H9 (cell line): ENCODE data around the gene LRRC30. TPM values are rescaled to one million over a fixed set of nuclear protein-coding genes. Genes with fewer than 3 reads are reported as not detected.

Experiments used
- DNase-seq: peaks from one replicate; pipeline ENCODE4 v3.0.0-alpha.2; 2017
- H2AFZ ChIP-seq: one replicate; pipeline ENCODE4 v1.6.1; 2013; ENCODE audit warnings: mild to moderate bottlenecking, low read length, control low read depth, moderate library complexity
- H2AK5ac ChIP-seq: 2 replicates; pipeline ENCODE4 v1.6.1; 2013; ENCODE audit warnings: low read length, control low read depth, mixed read lengths; ENCODE audit not compliant: insufficient read length
- H2BK120ac ChIP-seq: one replicate; pipeline ENCODE4 v1.6.1; 2013; ENCODE audit warnings: low read depth, mild to moderate bottlenecking, low read length, control low read depth, inconsistent platforms; ENCODE audit not compliant: poor library complexity, severe bottlenecking
- H2BK12ac ChIP-seq: 2 replicates; pipeline ENCODE4 v1.6.1; 2013; ENCODE audit warnings: low read length, control low read depth, mixed read lengths, low read depth; ENCODE audit not compliant: insufficient read length
- H2BK15ac ChIP-seq: 2 replicates; pipeline ENCODE4 v1.6.1; 2013; ENCODE audit warnings: low read depth, low read length, control low read depth
- H2BK20ac ChIP-seq: one replicate; pipeline ENCODE4 v1.6.1; 2013; ENCODE audit warnings: low read depth, mild to moderate bottlenecking, low read length, control low read depth, inconsistent platforms; ENCODE audit not compliant: poor library complexity, severe bottlenecking
- H2BK5ac ChIP-seq: 2 replicates; pipeline ENCODE4 v1.6.1; 2013; ENCODE audit warnings: low read length, control low read depth, mixed read lengths; ENCODE audit not compliant: insufficient read length
- H3K14ac ChIP-seq: 2 replicates; pipeline ENCODE4 v1.6.1; 2013; ENCODE audit warnings: low read length, control low read depth; ENCODE audit not compliant: insufficient read depth
- H3K18ac ChIP-seq: 2 replicates; pipeline ENCODE4 v1.6.1; 2013; ENCODE audit warnings: low read depth, mild to moderate bottlenecking, mixed read lengths, low read length, control low read depth; ENCODE audit not compliant: insufficient read length
- H3K23ac ChIP-seq: 2 replicates; pipeline ENCODE4 v1.6.1; 2013; ENCODE audit warnings: low read length, control low read depth, mixed read lengths, low read depth; ENCODE audit not compliant: insufficient read length
- H3K23me2 ChIP-seq: 2 replicates; pipeline ENCODE4 v1.6.1; 2013; ENCODE audit warnings: low read depth, mild to moderate bottlenecking, mixed read lengths, low read length, control low read depth; ENCODE audit not compliant: insufficient read length, poor library complexity, severe bottlenecking
- H3K27ac ChIP-seq: 2 replicates; pipeline ENCODE4 v1.5.1; 2013; ENCODE audit warnings: low read length, control low read depth, mixed read lengths, low read depth; ENCODE audit not compliant: insufficient read length
- H3K27me3 ChIP-seq: 2 replicates; pipeline ENCODE4 v1.6.1; 2013; ENCODE audit warnings: low read length, control low read depth, inconsistent platforms; ENCODE audit not compliant: insufficient read depth
- H3K4ac ChIP-seq: 2 replicates; pipeline ENCODE4 v1.6.1; 2013; ENCODE audit warnings: low read depth, mild to moderate bottlenecking, control low read depth, inconsistent platforms, low read length, moderate library complexity
- H3K4me1 ChIP-seq: 2 replicates; pipeline ENCODE4 v1.6.1; 2013; ENCODE audit warnings: low read length, control low read depth, inconsistent platforms; ENCODE audit not compliant: insufficient read depth
- H3K4me2 ChIP-seq: 2 replicates; pipeline ENCODE4 v1.6.1; 2013; ENCODE audit warnings: low read length, control low read depth, mixed read lengths; ENCODE audit not compliant: insufficient read length, insufficient read depth
- H3K56ac ChIP-seq: 2 replicates; pipeline ENCODE4 v1.6.1; 2013; ENCODE audit warnings: low read depth, mild to moderate bottlenecking, mixed read lengths, low read length, control low read depth; ENCODE audit not compliant: insufficient read length
- H3K79me1 ChIP-seq: 2 replicates; pipeline ENCODE4 v1.6.1; 2013; ENCODE audit warnings: low read depth, mild to moderate bottlenecking, moderate library complexity, low read length, control low read depth, inconsistent platforms; ENCODE audit not compliant: insufficient read depth, poor library complexity, severe bottlenecking
- H3K79me2 ChIP-seq: 2 replicates; pipeline ENCODE4 v1.6.1; 2013; ENCODE audit warnings: low read length, control low read depth, inconsistent platforms; ENCODE audit not compliant: insufficient read depth
- H3K9ac ChIP-seq: 2 replicates; pipeline ENCODE4 v1.6.1; 2013; ENCODE audit warnings: low read length, control low read depth, mixed read lengths; ENCODE audit not compliant: insufficient read length; ENCODE audit errors: extremely low read depth
- H3K9me3 ChIP-seq: one replicate; pipeline ENCODE4 v1.6.1; 2013; ENCODE audit warnings: low read depth, low read length, inconsistent platforms; ENCODE audit not compliant: control insufficient read depth
- H3T11ph ChIP-seq: one replicate; pipeline ENCODE4 v1.6.1; 2013; ENCODE audit warnings: mild to moderate bottlenecking, low read length, control low read depth, inconsistent platforms
- H4K20me1 ChIP-seq: one replicate; pipeline ENCODE4 v1.6.1; 2013; ENCODE audit not compliant: control insufficient read depth, insufficient read length, insufficient read depth
- H4K5ac ChIP-seq: 2 replicates; pipeline ENCODE4 v1.6.1; 2013; ENCODE audit warnings: low read depth, mild to moderate bottlenecking, mixed read lengths, low read length, control low read depth; ENCODE audit not compliant: insufficient read length
- H4K8ac ChIP-seq: replicated peaks from 2 replicates; pipeline ENCODE4 v1.6.1; 2013; ENCODE audit warnings: low read length, control low read depth, mixed read lengths, low read depth; ENCODE audit not compliant: insufficient read length
- H4K91ac ChIP-seq: 2 replicates; pipeline ENCODE4 v1.6.1; 2013; ENCODE audit warnings: low read depth, mild to moderate bottlenecking, moderate library complexity, mixed read lengths, low read length, control low read depth; ENCODE audit not compliant: insufficient read length
- H3K27ac Mint-ChIP-seq, 3 experiments: 2 replicates in 2 of 3; 3 replicates in 1 of 3; pipeline ENCODE4 v1.8.0; 2020 to 2021; ENCODE audit warnings: mixed read lengths in 3 of 3, mild to moderate bottlenecking in 1 of 3, moderate library complexity in 1 of 3
- H3K27me3 Mint-ChIP-seq: 2 replicates; pipeline ENCODE4 v1.8.0; 2021; ENCODE audit warnings: low read depth, mild to moderate bottlenecking, moderate library complexity, mixed read lengths
- H3K36me3 Mint-ChIP-seq, 3 experiments: 2 replicates in 2 of 3; 3 replicates in 1 of 3; pipeline ENCODE4 v1.8.0; 2020 to 2021; ENCODE audit warnings: low read depth in 3 of 3, mixed read lengths in 3 of 3; ENCODE audit not compliant: insufficient read depth in 1 of 3
- H3K4me1 Mint-ChIP-seq, 2 experiments: 2 replicates each; pipeline ENCODE4 v1.8.0; 2020; ENCODE audit warnings: mixed read lengths in 2 of 2
- H3K4me3 Mint-ChIP-seq, 2 experiments: 2 replicates in 1 of 2; 3 replicates in 1 of 2; pipeline ENCODE4 v1.8.0; 2020 to 2021; ENCODE audit warnings: mild to moderate bottlenecking in 2 of 2, mixed read lengths in 2 of 2, moderate library complexity in 1 of 2
- H3K9me3 Mint-ChIP-seq, 2 experiments: 2 replicates in 1 of 2; 3 replicates in 1 of 2; pipeline ENCODE4 v1.8.0; 2020; ENCODE audit warnings: mild to moderate bottlenecking in 2 of 2, mixed read lengths in 2 of 2, moderate library complexity in 1 of 2
- CTCF ChIP-seq: fragments of 200-600 bp; sonication (generic); conservative IDR thresholded peaks from 3 replicates; pipeline ENCODE4 v1.8.0; 2021; ENCODE audit warnings: antibody characterized with exemption, mild to moderate bottlenecking
- WGBS: extraction: QIAGEN DNeasy Blood & Tissue Kit; methylation state at CpG from one replicate; pipeline ENCODE4 v1.1.7; 2013; ENCODE audit warnings: missing lambda C conversion rate, low lambda C conversion rate, mixed read lengths; ENCODE audit not compliant: insufficient read length; ENCODE audit errors: extremely low coverage; 5-methylcytosine and 5-hydroxymethylcytosine counted together
- total RNA-seq: library from RNA; stranded (reverse); gene quantifications from 2 replicates; pipeline ENCODE4 v1.2.1, GENCODE V29; 2021

Gene LRRC30
- total RNA-seq, 1 experiment from 2014 or later: not detected

DNA sequence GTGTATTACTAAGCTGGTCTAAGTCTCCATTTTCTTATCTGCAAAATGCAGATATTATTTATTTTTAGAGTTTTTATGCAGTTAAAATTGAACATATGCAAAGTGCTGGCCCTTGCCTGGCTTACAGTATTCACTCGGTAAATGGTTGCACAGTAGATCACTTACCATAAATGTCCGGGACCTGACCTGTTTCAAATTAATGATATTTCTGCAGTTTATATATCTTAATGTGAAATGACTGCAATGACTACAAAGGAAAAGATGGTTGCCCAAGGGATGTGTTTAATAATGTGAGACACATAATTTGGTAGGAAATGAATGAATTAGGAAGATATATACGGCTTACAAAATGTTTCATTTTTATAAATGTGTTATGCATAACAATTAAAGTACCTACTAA, 37.1 kb downstream of the LRRC30 start:
- H3K9me3 Mint-ChIP-seq: no peaks in the 10 kb centered on the region
- Histone ChIP-seq H4K8ac (no peak overlapping the region), H2BK12ac (no peak overlapping the region), H4K5ac (no peak overlapping the region), H2AFZ (no peak overlapping the region), H3K9ac (no peak overlapping the region), H3K23ac (no peak overlapping the region), H2BK5ac (no peak overlapping the region), H4K91ac (no peak overlapping the region), H2BK120ac (no peak overlapping the region), H3K4me1 (no peaks in the 10 kb centered on the region), H3K18ac (no peak overlapping the region), H3K56ac (no peak overlapping the region), H3K27me3 (no peaks in the 10 kb centered on the region), H3K9me3 (no peaks in the 10 kb centered on the region), H3K14ac (no peak overlapping the region), H2AK5ac (no peak overlapping the region), H3K79me1 (no peaks in the 10 kb centered on the region), H3K4ac (no peak overlapping the region), H2BK15ac (no peak overlapping the region), H3K23me2 (no peaks in the 10 kb centered on the region), H3K27ac (no peak overlapping the region), H4K20me1 (no peaks in the 10 kb centered on the region), H3K79me2 (no peaks in the 10 kb centered on the region), H3K4me2 (no peak overlapping the region), H3T11ph (no peak overlapping the region), H2BK20ac (no peak overlapping the region)
- H3K27ac Mint-ChIP-seq: no peak overlapping the region
- no peaks in the 10 kb centered on the region; a peak in 1 of 7 replicates for H3K36me3 Mint-ChIP-seq
- 0 out of 2 replicates have a peak, but pooled peaks cover 3% of the 10 kb centered on the region for H3K27me3 Mint-ChIP-seq
- H3K4me1 Mint-ChIP-seq: peaks cover 6% of the 10 kb centered on the region in 2 experiments; a peak in 3 of 4 replicates
- no peak overlapping the region for H3K4me3 Mint-ChIP-seq
- TF ChIP-seq CTCF: no peak
- no peak for DNase-seq
- no CpG with 5 or more reads among the region's 3 CpGs for WGBS
